H1 (cell line): Measurements from ENCODE around the gene CCSER2. TPM values are rescaled to one million over a fixed set of nuclear protein-coding genes. Genes with fewer than 3 reads are reported as not detected.

Source experiments
- KDM5A ChIP-seq: fragments of 200-600 bp; IDR thresholded peaks from 2 replicates; pipeline ENCODE4 v1.7.1; 2012; ENCODE audit warnings: mild to moderate bottlenecking, low read length, inconsistent platforms, mixed read lengths
- YY1 ChIP-seq: IDR thresholded peaks from 2 replicates; pipeline ENCODE4 v1.6.1; 2011; ENCODE audit warnings: low read depth, mild to moderate bottlenecking, low read length
- polyA plus RNA-seq, 7 experiments: library from polyadenylated mRNA; depleted of rRNA in 3 of 7; stranded (reverse) in 5 of 7; unstranded in 2 of 7; fragments of >200 nt in 5 of 7; fragments of 200-250 nt in 2 of 7; gene quantifications; 1 replicate in 5 of 7; 2 replicates in 1 of 7; 4 replicates in 1 of 7; pipeline versions ENCODE4 v1.2.1 to v1.2.3, GENCODE V29; 2011 to 2013; ENCODE audit warnings: missing spikeins in 2 of 7, mixed read lengths in 2 of 7
- total RNA-seq: library from RNA; stranded (reverse); fragmentation: NEBNext Ultra II Directional; extraction: Animal tissue kit (Norgen Biotek cat#: 25700); gene quantifications from 2 replicates; pipeline ENCODE4 v1.2.1, GENCODE V29; 2021

CCSER2 gene
- total and polyA plus RNA-seq, 2 of the 8 experiments (the other 6 are each of a cell fraction or from before 2014, with no cell fraction given): 6.9 to 30.5 TPM

GRCh38 chr10:84428711-84429110, 100.3 kb downstream of the CCSER2 start (continued):
- TF ChIP-seq YY1: no peak
- no peak for TF ChIP-seq KDM5A
